ENCODE measurements around the gene NME9.

DNA sequence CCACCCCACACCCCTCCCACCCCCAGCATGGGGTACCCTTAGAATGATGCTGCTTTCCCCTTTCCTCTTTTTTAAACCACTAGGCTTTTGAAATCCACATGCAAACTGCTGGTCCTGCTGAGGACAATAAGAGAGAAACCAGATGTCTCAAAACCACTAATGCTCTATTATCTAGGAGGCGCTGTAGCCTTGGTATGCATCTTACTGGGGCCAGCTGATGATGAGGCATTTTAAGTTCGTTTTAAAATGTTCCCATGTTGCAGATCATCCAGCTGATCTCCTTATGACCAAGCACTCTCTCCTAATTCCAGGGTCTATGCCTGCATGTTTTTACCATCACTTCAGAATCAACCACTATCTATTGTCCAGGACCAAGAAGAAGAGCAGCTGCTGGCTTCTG lies 1.3 kb downstream of the NME9 start:
- TF ChIP-seq CBX3 (IDR thresholded peaks at IDR 0.05; ENCODE audit: borderline replicate concordance, low read depth): no peak
- TF ChIP-seq, protein P1, sequence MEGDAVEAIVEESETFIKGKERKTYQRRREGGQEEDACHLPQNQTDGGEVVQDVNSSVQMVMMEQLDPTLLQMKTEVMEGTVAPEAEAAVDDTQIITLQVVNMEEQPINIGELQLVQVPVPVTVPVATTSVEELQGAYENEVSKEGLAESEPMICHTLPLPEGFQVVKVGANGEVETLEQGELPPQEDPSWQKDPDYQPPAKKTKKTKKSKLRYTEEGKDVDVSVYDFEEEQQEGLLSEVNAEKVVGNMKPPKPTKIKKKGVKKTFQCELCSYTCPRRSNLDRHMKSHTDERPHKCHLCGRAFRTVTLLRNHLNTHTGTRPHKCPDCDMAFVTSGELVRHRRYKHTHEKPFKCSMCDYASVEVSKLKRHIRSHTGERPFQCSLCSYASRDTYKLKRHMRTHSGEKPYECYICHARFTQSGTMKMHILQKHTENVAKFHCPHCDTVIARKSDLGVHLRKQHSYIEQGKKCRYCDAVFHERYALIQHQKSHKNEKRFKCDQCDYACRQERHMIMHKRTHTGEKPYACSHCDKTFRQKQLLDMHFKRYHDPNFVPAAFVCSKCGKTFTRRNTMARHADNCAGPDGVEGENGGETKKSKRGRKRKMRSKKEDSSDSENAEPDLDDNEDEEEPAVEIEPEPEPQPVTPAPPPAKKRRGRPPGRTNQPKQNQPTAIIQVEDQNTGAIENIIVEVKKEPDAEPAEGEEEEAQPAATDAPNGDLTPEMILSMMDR (IDR thresholded peaks at IDR 0.05 in 2 of 3, conservative IDR thresholded peaks at IDR 0.05 in 1 of 3; ENCODE audit: control insufficient read depth in 2 of 3, extremely low read depth in 1 of 3, insufficient read depth in 1 of 3, low read depth in 3 of 3, low read length in 3 of 3): 0 out of 6 replicates have a peak, but pooled peaks of 1 of the 3 experiments have one; percentile 6
- no peak for TF ChIP-seq HDGF (IDR thresholded peaks at IDR 0.05)
- no peak for TF ChIP-seq GABPA (IDR thresholded peaks at IDR 0.05; ENCODE audit: low read depth)
- TF ChIP-seq POLR2AphosphoS5 (IDR thresholded peaks at IDR 0.05; ENCODE audit: low read length): no peak
- no peak for TF ChIP-seq POLR2A (IDR thresholded peaks at IDR 0.05; ENCODE audit: low read depth, low read length)
- TF ChIP-seq NR2F1 (conservative IDR thresholded peaks at IDR 0.05): no peak
- TF ChIP-seq BRCA1 (IDR thresholded peaks at IDR 0.05; ENCODE audit: low read depth, low read length): no peak
- TF ChIP-seq SP1 (IDR thresholded peaks at IDR 0.05; ENCODE audit: low read depth, low read length): no peak
- TF ChIP-seq HDAC6 (IDR thresholded peaks at IDR 0.05; ENCODE audit: unreplicated experiment): no peak
- no peak for TF ChIP-seq CEBPB (IDR thresholded peaks at IDR 0.05; ENCODE audit: borderline replicate concordance in 1 of 2, low read depth in 2 of 2, low read length in 2 of 2)
- TF ChIP-seq RAD21 (IDR thresholded peaks at IDR 0.05; ENCODE audit: insufficient read depth, low read depth, low read length): no peak
- TF ChIP-seq, protein P2, sequence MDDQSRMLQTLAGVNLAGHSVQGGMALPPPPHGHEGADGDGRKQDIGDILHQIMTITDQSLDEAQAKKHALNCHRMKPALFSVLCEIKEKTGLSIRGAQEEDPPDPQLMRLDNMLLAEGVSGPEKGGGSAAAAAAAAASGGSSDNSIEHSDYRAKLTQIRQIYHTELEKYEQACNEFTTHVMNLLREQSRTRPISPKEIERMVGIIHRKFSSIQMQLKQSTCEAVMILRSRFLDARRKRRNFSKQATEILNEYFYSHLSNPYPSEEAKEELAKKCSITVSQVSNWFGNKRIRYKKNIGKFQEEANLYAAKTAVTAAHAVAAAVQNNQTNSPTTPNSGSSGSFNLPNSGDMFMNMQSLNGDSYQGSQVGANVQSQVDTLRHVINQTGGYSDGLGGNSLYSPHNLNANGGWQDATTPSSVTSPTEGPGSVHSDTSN (IDR thresholded peaks at IDR 0.05; ENCODE audit: insufficient replicate concordance, low read depth, low read length): no peak

Measured in GM12878 (cell line).